HG03139 (cell line): ENCODE measurements around the gene HMGXB3.
"Not testable (repeated sequence)": the region's sequence is repeated elsewhere in the genome, so short reads cannot be mapped to it uniquely, and the experiment has no call there.

ENCODE experiments used
- ATAC-seq: cut with Tn5 transposase; IDR thresholded peaks from one replicate; pipeline ENCODE4 v1.9.1; 2021; ENCODE audit not compliant: unreplicated experiment

HMGXB3 gene

DNA sequence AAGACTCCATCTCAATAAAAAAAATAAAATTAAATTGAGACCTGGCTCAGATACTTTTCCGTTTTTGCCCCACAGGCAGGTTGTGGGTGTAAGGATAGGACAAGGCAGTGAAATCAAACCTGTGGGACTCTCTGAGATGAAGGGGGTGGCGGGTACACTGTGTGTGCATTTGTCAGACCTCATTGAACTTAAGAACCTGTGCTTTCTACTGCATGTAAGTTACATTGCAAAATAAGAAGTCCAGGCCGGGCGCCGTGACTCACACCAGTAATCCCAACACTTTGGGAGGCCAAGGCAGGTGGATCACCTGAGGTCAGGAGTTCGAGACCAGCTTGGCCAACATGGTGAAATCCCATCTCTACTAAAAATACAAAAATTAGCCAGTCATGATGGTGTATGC lies 84.2 kb downstream of the HMGXB3 start:
- ATAC-seq, result not testable (repeated sequence)

DNA sequence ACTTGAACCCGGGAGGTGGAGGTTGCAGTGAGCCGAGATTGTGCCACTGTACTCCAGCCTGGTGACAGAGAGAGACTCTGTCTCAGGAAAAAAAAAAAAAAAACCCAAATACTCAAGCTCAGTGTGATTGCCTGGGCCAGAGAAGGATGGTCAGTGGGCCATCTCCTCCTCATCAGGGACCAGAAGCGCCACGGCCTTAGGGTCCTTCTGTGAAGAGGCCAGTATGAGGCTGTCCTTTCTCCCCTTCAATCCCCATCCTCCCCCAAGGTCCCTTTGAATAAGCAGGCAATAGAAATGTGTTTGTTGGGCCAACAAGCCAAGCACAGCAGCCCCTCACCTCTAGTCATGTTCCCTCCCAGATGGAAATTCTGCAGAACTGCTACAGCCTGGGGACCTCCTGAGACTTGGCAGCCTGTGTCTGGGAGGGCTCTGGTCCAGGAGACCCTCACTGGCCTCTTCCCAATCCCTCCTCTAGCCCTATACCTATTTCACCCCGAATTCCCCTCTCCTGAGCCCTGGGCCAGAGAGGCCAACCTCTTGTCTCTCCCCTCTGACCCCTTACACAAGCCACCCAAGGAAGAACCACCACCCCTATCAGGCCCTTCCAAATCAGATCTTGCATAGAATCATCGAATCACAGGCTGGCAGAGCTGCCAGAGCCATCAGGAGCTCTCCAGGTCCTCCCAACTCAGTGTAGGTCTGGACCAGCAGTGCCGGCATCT lies 84.8 kb downstream of the HMGXB3 start:
- ATAC-seq, result no peak

DNA sequence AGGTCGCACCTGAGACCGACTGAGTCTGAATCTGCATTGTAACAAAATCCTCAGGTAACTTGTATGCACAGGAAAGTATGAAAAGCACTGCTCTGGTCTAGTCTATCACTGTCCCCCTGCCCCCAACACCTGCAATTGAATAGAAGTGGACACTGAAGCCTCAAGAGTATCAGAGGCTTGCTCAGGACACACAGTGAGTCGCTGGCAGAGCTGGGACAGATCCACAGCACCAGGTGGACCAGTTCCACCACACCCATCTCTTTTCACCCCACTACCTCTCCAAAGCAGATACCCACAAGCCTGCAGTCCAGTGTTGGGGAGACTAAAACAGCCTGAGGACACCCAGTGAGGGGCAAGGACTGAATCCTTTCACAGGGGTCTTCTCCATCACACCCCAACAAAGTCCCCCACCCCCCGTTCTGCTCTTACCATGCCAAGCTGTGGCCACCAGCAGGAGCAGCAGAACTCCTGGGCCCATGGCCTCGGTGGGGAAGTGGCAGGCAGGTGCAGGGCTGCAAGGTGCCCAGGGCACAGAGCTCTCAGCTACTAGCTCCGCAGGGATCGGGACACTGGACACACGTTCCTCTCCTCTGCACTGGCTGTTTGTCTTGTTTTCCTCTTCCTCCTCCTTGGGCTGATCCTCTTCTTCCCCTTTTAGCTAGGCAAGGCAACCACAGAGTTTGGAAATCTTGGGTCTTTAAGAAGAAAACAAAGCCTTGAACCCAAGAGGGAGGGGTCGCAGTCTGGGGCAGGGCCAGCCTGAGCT lies 85.6 kb downstream of the HMGXB3 start, which contains the start of gene CSF1R:
Gene CSF1R, minus strand, starts transcription at position 605 of the 766 bp plus-strand sequence. Its CDS starts 127 bp downstream, at position 478.
- no peak for ATAC-seq

DNA sequence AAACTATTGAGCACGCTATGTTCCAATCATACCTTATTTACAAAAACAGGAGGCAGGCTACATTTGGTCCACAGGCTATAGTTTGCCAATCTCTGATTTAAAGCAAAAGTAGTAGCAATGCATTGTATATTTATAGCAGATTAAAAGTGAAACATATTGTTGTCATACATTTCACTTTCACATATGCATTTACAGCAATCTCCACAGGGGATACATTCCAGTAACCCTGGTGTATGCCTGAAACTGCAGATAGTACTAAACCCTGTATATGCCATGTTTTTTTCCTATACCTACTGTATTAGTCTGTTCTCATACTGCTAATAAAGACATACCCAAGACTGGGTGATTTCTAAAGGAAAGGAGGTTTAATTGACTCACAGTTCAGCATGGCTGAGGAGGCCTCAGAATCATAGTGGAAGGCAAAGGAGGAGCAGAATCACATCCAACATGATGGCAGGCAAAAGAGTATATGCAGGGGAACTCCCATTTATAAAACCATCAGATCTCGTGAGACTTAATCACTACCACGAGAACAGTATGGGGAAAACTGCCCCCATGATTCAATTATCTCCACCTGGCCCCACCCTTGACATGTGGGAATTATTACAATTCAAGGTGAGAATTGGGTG lies 91.7 kb downstream of the HMGXB3 start:
- no peak for ATAC-seq

DNA sequence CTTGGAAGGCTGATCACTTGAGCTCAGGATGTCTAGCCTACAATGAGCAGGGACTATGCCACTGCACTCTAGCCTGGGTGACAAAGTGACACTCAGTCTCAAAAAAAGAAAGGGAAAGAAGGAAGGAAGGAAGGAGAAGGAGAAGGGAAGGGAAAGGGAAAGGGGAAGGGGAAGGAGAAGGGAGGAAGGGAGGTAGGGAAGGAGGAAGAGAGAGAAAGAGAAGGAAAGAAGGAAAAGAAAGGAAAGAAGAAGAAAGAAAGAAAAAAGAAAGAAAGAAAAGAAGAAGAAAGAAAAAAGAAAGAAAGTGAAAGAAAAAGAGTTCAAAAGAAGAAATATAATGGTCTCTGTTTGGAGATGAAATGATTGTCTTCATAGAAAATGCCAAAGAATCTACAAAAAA lies 96.6 kb downstream of the HMGXB3 start:
- no peak for ATAC-seq

DNA sequence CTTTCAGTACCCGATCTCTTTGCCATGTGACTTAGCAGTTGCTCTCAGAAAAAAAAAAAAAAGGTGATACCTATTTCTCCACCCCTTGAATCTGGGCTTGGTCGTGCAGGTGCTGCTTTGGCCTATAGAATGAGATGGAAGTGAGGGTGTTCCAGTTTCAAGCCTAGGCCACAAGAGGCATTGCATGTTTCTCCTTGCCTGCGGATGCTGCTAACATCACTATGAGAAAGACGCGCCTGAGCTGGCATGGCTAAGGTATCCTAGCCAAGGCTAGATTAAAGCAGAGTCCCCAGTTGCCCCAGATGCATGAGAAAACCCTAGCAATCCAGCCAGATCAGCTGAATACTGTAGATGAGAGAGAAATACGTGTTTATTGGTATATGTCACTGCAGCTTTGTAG lies 100.5 kb downstream of the HMGXB3 start:
- ATAC-seq, result no peak
